OCI-LY7 (cell line): ENCODE measurements around the gene RPS19.
A peak's percentile ranks its signal among the peaks of the same experiment; 100 is the strongest.

Experiments
- CTCF ChIP-seq: fragments of 200-600 bp; sonication (generic); conservative IDR thresholded peaks from 2 replicates; pipeline ENCODE4 v1.5.1; 2014; ENCODE audit warnings: mild to moderate bottlenecking, antibody characterized with exemption, low read length, moderate library complexity, mixed read lengths
- EZH2phosphoT487 ChIP-seq: fragments of 200-600 bp; sonication (generic); IDR thresholded peaks from 2 replicates; pipeline ENCODE4 v1.6.1; 2018; ENCODE audit warnings: low read depth, borderline replicate concordance, mild to moderate bottlenecking, mixed run types, antibody characterized with exemption, low read length, moderate library complexity, mixed read lengths

DNA sequence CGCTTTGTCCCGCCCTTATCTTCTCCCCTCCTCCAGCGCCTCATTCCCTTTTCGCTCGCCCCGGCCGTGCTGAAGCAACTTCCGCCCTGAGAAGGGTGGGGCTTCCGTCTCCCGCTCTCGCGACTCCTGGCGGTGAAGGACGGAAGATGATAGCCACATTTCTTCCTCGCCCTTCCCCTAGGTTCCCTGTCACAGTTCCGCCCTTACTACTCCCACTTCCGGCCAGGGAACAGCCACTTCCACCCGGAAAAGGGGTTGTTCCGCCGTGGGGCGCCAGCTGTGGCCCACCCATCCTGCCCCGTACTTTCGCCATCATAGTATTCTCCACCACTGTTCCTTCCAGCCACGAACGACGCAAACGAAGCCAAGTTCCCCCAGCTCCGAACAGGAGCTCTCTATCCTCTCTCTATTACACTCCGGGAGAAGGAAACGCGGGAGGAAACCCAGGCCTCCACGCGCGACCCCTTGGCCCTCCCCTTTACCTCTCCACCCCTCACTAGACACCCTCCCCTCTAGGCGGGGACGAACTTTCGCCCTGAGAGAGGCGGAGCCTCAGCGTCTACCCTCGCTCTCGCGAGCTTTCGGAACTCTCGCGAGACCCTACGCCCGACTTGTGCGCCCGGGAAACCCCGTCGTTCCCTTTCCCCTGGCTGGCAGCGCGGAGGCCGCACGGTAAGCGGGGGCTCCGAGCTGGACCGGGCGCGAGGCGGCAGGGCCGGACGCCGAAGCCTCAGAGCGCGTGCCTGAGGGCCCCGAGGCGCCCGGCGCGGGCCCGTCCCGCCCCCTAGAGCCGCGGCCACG is at the start of gene RPS19:
- TF ChIP-seq CTCF (peak; percentile 54; the same call in 1 of the 2 replicates), EZH2phosphoT487 (no peak)
